ENCODE measurements around the gene SPR. TPM values are rescaled to one million over a fixed set of nuclear protein-coding genes. Genes with fewer than 3 reads are reported as not detected.

The SPR gene
- total and polyA plus RNA-seq, 2 of the 13 experiments (the other 11 are each of a cell fraction or from before 2014, with no cell fraction given) = 34.0 to 96.0 TPM

GRCh38 chr2:72887740-72888437 is 681 bp downstream of the SPR start (continued):
- TF ChIP-seq AGO2 (optimal IDR thresholded peaks at IDR 0.05; ENCODE audit: low read depth, low read length) (no peak), GZF1 (CRISPR knock-in tag; IDR thresholded peaks at IDR 0.05) (peak; percentile 64; the same call in 1 of the 2 replicates), ZNF33A (CRISPR knock-in tag; IDR thresholded peaks at IDR 0.05; ENCODE audit: borderline replicate concordance) (no peak), ZNF740 (CRISPR knock-in tag; IDR thresholded peaks at IDR 0.05) (no peak), GPN1 (CRISPR knock-in tag; IDR thresholded peaks at IDR 0.05; ENCODE audit: borderline replicate concordance) (no peak), NFIC (IDR thresholded peaks at IDR 0.05; ENCODE audit: low read length) (no peak; the same call in 1 of the 2 replicates), YEATS4 (CRISPR knock-in tag; IDR thresholded peaks at IDR 0.05; ENCODE audit: borderline replicate concordance) (no peak; the same call in 1 of the 2 replicates), ARID2 (CRISPR knock-in tag; IDR thresholded peaks at IDR 0.05; ENCODE audit: borderline replicate concordance) (peak; percentile 36; the same call in 1 of the 2 replicates), RARG (CRISPR knock-in tag; IDR thresholded peaks at IDR 0.05; ENCODE audit: low read depth) (no peak), RBM39 (IDR thresholded peaks at IDR 0.05; ENCODE audit: low read depth, low read length, poor library complexity, severe bottlenecking) (no peak), ZSCAN9 (CRISPR knock-in tag; IDR thresholded peaks at IDR 0.05; ENCODE audit: borderline replicate concordance) (peak; percentile 92), NR2F2 (IDR thresholded peaks at IDR 0.05; ENCODE audit: borderline replicate concordance, low read depth) (peak; percentile 20; the same call in 1 of the 2 replicates), ZNF576 (CRISPR knock-in tag; IDR thresholded peaks at IDR 0.05) (no peak), EEA1 (CRISPR knock-in tag; IDR thresholded peaks at IDR 0.05; ENCODE audit: borderline replicate concordance) (no peak), MTA1 (CRISPR knock-in tag; IDR thresholded peaks at IDR 0.05; ENCODE audit: borderline replicate concordance) (no peak; the same call in 1 of the 2 replicates), ZNF251 (CRISPR knock-in tag; IDR thresholded peaks at IDR 0.05) (no peak), ZNF276 (CRISPR knock-in tag; IDR thresholded peaks at IDR 0.05; ENCODE audit: low read depth) (no peak; the same call in 1 of the 2 replicates), DRAP1 (CRISPR knock-in tag; IDR thresholded peaks at IDR 0.05) (no peak), ZNF460 (CRISPR knock-in tag; IDR thresholded peaks at IDR 0.05; ENCODE audit: borderline replicate concordance) (no peak), ZNF121 (CRISPR knock-in tag; IDR thresholded peaks at IDR 0.05) (no peak), SP140L (CRISPR knock-in tag; IDR thresholded peaks at IDR 0.05; ENCODE audit: borderline replicate concordance) (peak; percentile 97), ZC3H13 (CRISPR knock-in tag; IDR thresholded peaks at IDR 0.05) (no peak; the same call in 1 of the 2 replicates)
- TF ChIP-seq, protein P1, sequence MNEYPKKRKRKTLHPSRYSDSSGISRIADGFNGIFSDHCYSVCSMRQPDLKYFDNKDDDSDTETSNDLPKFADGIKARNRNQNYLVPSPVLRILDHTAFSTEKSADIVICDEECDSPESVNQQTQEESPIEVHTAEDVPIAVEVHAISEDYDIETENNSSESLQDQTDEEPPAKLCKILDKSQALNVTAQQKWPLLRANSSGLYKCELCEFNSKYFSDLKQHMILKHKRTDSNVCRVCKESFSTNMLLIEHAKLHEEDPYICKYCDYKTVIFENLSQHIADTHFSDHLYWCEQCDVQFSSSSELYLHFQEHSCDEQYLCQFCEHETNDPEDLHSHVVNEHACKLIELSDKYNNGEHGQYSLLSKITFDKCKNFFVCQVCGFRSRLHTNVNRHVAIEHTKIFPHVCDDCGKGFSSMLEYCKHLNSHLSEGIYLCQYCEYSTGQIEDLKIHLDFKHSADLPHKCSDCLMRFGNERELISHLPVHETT (CRISPR knock-in tag; conservative IDR thresholded peaks at IDR 0.05) = no peak
- TF ChIP-seq, protein P2, sequence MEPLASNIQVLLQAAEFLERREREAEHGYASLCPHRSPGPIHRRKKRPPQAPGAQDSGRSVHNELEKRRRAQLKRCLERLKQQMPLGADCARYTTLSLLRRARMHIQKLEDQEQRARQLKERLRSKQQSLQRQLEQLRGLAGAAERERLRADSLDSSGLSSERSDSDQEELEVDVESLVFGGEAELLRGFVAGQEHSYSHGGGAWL (CRISPR knock-in tag; IDR thresholded peaks at IDR 0.05) = peak; percentile 6; the same call in 1 of the 2 replicates
